Bronchial epithelial cell (primary cell): ENCODE data around the gene SNORC. TPM values are rescaled to one million over a fixed set of nuclear protein-coding genes. Genes with fewer than 3 reads are reported as not detected.

ENCODE experiments used
- DNase-seq: peaks from one replicate; pipeline ENCODE4 v3.0.0-alpha.2; 2010; ENCODE audit warnings: low read depth
- FAIRE-seq: peaks from 2 replicates; lab custom pipeline; 2011; peaks lifted over from hg19 to GRCh38; lab: Jason Lieb, UNC
- H3K27me3 ChIP-seq: 2 replicates; pipeline ENCODE4 v1.5.1; 2011; ENCODE audit warnings: low read length; ENCODE audit not compliant: control insufficient read depth, insufficient read depth
- H3K36me3 ChIP-seq: 2 replicates; pipeline ENCODE4 v1.5.1; 2011; ENCODE audit warnings: low read length; ENCODE audit not compliant: control insufficient read depth, insufficient read depth
- H3K4me3 ChIP-seq: 2 replicates; pipeline ENCODE4 v1.5.1; 2011; ENCODE audit warnings: mild to moderate bottlenecking, low read depth, low read length, control low read depth
- total RNA-seq: library from RNA; depleted of rRNA; stranded (reverse); fragments of >200 nt; gene quantifications from 2 replicates; pipeline ENCODE4 v1.2.1, GENCODE V29; 2014
- TF ChIP-seq, protein P1 (sequence below): IDR thresholded peaks from 2 replicates; pipeline ENCODE4 v1.5.1; 2011; ENCODE audit warnings: mild to moderate bottlenecking, moderate library complexity, low read length, control low read depth, inconsistent platforms; ENCODE audit not compliant: insufficient read depth, severe bottlenecking

SNORC gene
- total RNA-seq = 0.53 and 1.0 TPM in 2 replicates

DNA sequence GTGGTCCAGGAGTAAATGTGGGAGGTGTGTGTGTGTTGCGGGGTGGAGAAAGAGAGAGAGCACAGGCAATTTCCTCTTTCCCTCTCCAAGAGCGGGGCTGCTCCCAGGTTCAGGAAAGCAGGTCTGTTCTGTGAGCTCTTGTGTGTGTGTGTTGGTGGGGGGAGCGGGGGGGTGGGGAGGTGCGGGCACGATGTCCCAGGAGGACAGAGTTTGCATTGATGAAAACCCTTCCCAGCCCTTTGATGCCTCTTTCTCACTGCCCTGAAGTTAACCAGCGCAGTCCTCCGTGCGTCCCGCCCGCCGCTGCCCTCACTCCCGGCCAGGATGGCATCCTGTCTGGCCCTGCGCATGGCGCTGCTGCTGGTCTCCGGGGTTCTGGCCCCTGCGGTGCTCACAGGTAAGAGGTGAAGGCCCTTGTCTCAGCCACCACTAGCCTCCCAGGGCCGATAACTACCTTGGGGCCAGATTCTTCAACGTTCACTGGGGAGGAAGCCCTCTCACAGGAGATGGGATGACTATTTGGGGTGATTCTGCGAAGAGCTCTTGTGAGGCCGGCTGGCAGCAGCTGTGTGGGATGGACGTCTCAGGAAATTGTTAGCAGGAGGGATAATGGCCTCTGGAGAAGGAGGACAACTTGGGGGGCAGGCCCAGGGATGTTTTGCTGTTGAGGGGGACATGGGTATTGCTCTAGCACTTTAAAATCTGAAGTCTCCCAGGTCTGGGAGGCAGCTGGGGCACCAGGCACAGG is at the start of gene SNORC:
TSS of gene SNORC (plus strand) at position 247 of the 748 bp plus-strand sequence. CDS start at position 325, 78 bp downstream.
- Histone ChIP-seq H3K36me3 (no peaks in the 10 kb centered on the region), H3K4me3 (no peak within 1 kb of the TSS), H3K27me3 (no peaks in the 10 kb centered on the region)
- FAIRE-seq = no peak
- TF ChIP-seq, protein P1, sequence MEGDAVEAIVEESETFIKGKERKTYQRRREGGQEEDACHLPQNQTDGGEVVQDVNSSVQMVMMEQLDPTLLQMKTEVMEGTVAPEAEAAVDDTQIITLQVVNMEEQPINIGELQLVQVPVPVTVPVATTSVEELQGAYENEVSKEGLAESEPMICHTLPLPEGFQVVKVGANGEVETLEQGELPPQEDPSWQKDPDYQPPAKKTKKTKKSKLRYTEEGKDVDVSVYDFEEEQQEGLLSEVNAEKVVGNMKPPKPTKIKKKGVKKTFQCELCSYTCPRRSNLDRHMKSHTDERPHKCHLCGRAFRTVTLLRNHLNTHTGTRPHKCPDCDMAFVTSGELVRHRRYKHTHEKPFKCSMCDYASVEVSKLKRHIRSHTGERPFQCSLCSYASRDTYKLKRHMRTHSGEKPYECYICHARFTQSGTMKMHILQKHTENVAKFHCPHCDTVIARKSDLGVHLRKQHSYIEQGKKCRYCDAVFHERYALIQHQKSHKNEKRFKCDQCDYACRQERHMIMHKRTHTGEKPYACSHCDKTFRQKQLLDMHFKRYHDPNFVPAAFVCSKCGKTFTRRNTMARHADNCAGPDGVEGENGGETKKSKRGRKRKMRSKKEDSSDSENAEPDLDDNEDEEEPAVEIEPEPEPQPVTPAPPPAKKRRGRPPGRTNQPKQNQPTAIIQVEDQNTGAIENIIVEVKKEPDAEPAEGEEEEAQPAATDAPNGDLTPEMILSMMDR = no peak
- no peak for DNase-seq

DNA sequence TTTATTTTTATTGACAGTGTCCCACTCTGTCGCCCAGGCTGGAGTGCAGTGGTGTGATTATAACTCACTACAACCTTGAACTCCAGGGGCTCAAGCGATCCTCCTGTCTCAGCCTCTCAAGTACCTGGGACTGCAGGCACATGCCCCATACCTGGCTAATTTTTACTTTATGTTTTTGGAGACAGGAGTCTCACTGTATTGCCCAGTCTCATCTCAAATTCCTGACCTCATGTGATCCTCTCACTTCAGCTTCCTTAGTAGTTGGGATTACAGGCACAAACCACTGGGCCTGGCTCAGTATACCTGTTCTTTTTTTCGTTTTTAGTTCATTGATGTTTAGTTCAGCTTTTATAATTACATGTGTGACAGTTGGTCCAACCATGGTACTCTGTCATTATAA is 40.1 kb upstream of the SNORC start:
- TF ChIP-seq, protein P1 = no peak
- Histone ChIP-seq H3K4me3 (no peak overlapping the region), H3K36me3 (peaks cover 18% of the 10 kb centered on the region), H3K27me3 (no peaks in the 10 kb centered on the region)
- no peak for DNase-seq
- no peak for FAIRE-seq

DNA sequence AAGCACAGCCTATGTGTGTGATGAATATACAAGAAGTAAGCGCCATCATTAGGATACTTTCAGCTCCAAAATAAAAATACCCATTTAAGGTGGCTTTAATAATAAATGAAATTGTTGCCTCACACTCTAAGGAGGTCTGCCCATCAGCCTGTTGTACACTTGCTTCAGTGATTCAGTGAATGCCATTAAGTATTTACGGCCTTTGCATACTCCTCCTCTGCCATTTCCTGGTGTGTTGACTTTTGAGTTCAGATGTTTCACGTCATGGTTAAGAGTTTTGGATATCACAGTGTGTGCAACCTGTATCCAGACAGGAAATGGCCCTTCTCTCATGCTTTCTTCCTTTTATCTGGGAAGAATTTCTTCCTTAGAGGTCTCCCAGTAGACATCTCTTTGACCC is 38.6 kb upstream of the SNORC start:
- TF ChIP-seq, protein P1 = no peak
- Histone ChIP-seq H3K27me3 (no peaks in the 10 kb centered on the region), H3K4me3 (no peak overlapping the region), H3K36me3 (peaks cover 19% of the 10 kb centered on the region)
- no peak for DNase-seq
- FAIRE-seq = no peak

DNA sequence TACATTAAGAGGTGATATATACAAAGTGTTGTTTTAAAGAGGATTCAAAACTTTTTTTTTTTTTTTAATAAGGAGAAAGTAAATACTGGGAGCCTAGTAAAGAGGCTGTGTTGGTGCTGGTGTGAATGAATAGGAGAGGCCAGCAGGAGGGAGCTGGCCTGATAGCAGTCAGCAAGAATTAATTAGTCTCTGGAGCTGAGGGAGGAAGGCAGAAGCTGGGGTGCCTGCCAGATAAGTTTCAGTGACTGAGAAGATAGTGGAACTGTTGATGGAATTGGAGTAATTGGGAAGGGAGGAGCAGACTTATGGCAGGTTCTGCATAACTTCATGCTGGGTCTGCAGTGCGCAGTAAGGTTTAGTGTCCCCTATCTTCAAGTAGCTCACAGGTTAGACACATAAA is 36.2 kb upstream of the SNORC start:
- Histone ChIP-seq H3K27me3 (no peaks in the 10 kb centered on the region), H3K4me3 (no peak overlapping the region), H3K36me3 (peaks cover 18% of the 10 kb centered on the region)
- FAIRE-seq = no peak
- TF ChIP-seq, protein P1 = no peak
- DNase-seq = no peak

DNA sequence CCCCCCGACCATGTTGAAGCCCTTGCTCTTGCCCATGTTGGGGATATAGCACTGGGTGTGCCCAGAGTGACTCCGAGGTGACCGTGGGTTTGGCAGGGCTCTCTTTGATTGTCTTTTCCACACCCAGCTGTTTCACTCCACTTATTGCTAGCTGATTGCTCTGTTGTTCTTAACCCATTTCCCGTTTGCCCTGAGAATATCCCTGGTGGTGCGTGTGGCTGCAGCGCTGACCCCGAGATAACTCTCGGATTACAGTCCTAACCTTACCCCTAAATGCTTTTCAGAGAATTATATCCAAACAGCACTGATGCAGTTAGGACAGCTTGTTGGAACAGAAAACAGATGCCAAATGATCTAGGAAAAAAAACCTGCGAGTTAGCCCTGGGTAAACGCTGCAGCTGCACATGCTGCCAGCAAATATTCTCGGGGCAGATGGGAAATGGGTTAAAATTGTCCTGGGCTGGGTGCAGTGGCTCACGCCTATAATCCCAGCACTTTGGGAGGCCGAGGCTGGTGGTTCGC is 34.3 kb upstream of the SNORC start:
- TF ChIP-seq, protein P1 = no peak
- DNase-seq (no peak), FAIRE-seq (peak; percentile 40)
- Histone ChIP-seq H3K36me3 (peaks cover 19% of the 10 kb centered on the region), H3K27me3 (no peaks in the 10 kb centered on the region), H3K4me3 (no peak overlapping the region)
